NCI-H2081 treated with DMSO at 0.1 percent for 48 hours (cell line): ENCODE results near the gene VGF.
"Not testable (repeated sequence)": the region's sequence is repeated elsewhere in the genome, so short reads cannot be mapped to it uniquely, and the experiment has no call there.

Experiments
- DNase-seq: peaks from one replicate; lab custom pipeline; 2025; lab: John Stamatoyannopoulos, UW

Gene VGF

GRCh38 chr7:101165075-101165957 is at the start of gene VGF:
Gene VGF, minus strand, starts transcription at chr7:101165569. Its CDS starts 726 bp downstream, at chr7:101164843.
- peak; percentile 79 for DNase-seq

- no peak for DNase-seq
These were observed 46.6 kb upstream of the VGF start for GRCh38 chr7:101212014-101212413.

GRCh38 chr7:101211501-101211900 is 46.1 kb upstream of the VGF start:
- no peak for DNase-seq

GRCh38 chr7:101210143-101210542 is 44.8 kb upstream of the VGF start:
- DNase-seq, result no peak

GRCh38 chr7:101208794-101209193 is 43.4 kb upstream of the VGF start:
- no peak for DNase-seq

GRCh38 chr7:101207459-101207858 is 42.1 kb upstream of the VGF start:
- no peak for DNase-seq

- DNase-seq, result no peak
These were observed 41.3 kb upstream of the VGF start for GRCh38 chr7:101206665-101207042.

- DNase-seq, result no peak
These were observed 40.7 kb upstream of the VGF start for GRCh38 chr7:101205901-101206664.

- DNase-seq, result not testable (repeated sequence)
These were observed 38.7 kb upstream of the VGF start for GRCh38 chr7:101203740-101204738.

GRCh38 chr7:101202603-101202918 is 37.2 kb upstream of the VGF start:
- DNase-seq, result no peak

- no peak for DNase-seq
These were observed 36.6 kb upstream of the VGF start for GRCh38 chr7:101201695-101202602.

- DNase-seq, result no peak
These were observed 35.7 kb upstream of the VGF start, which contains the start of gene MOGAT3 for GRCh38 chr7:101200862-101201599. Gene MOGAT3, minus strand, starts transcription at chr7:101201036. Its CDS starts 182 bp downstream, at chr7:101200854.

- DNase-seq, result no peak
These were observed 35.1 kb upstream of the VGF start for GRCh38 chr7:101200504-101200861.

- not testable (repeated sequence) for DNase-seq
These were observed 34.2 kb upstream of the VGF start for GRCh38 chr7:101199522-101199921.

GRCh38 chr7:101198476-101198875 is 33.1 kb upstream of the VGF start:
- no peak for DNase-seq

- DNase-seq, result no peak
These were observed 32.6 kb upstream of the VGF start for GRCh38 chr7:101197991-101198390.

GRCh38 chr7:101195884-101196283 is 30.5 kb upstream of the VGF start:
- DNase-seq, result no peak

- no peak for DNase-seq
These were observed 23.7 kb upstream of the VGF start for GRCh38 chr7:101189109-101189508.

GRCh38 chr7:101186844-101187428 is 21.6 kb upstream of the VGF start:
- no peak for DNase-seq

- DNase-seq, result no peak
These were observed 20.8 kb upstream of the VGF start for GRCh38 chr7:101186194-101186593.
